CD14-positive monocyte (primary cell): Measurements from ENCODE around the gene SNX25. TPM values are rescaled to one million over a fixed set of nuclear protein-coding genes. Genes with fewer than 3 reads are reported as not detected.

Source experiments
- DNase-seq, 3 donors: peaks; one replicate each; pipeline ENCODE4 v3.0.0-alpha.2; 2011 to 2022
- H2AFZ ChIP-seq: 2 replicates; pipeline ENCODE4 v1.6.0; 2012; ENCODE audit warnings: mild to moderate bottlenecking, low read depth, low read length, inconsistent platforms; ENCODE audit not compliant: insufficient read depth, poor library complexity, severe bottlenecking
- H3K27ac ChIP-seq, 2 donors: 1 replicate in 1 of 2; 2 replicates in 1 of 2; pipeline ENCODE4 v1.5.1; 2012 to 2013; ENCODE audit warnings: low read length in 2 of 2, control low read depth in 1 of 2, inconsistent platforms in 1 of 2, low read depth in 1 of 2, mild to moderate bottlenecking in 1 of 2
- H3K27me3 ChIP-seq, 2 donors: one replicate each; pipeline versions ENCODE4 v1.6.0 to v1.6.1; 2011 to 2013; ENCODE audit warnings: low read length in 2 of 2; ENCODE audit not compliant: control insufficient read depth in 2 of 2, insufficient read depth in 2 of 2
- H3K36me3 ChIP-seq, 2 donors: replicated peaks in 1 of 2; 1 replicate in 1 of 2; 2 replicates in 1 of 2; pipeline versions ENCODE4 v1.5.1 to v1.6.1; 2012 to 2013; ENCODE audit warnings: low read length in 2 of 2, control low read depth in 1 of 2, inconsistent platforms in 1 of 2, mild to moderate bottlenecking in 1 of 2; ENCODE audit not compliant: insufficient read depth in 2 of 2, control insufficient read depth in 1 of 2
- H3K4me1 ChIP-seq, 2 donors: 1 replicate in 1 of 2; 2 replicates in 1 of 2; pipeline versions ENCODE4 v1.5.1 to v1.6.1; 2012 to 2013; ENCODE audit warnings: low read length in 2 of 2, control low read depth in 1 of 2, inconsistent platforms in 1 of 2, mild to moderate bottlenecking in 1 of 2, moderate library complexity in 1 of 2; ENCODE audit not compliant: insufficient read depth in 2 of 2, control insufficient read depth in 1 of 2
- H3K4me2 ChIP-seq: replicated peaks from 2 replicates; pipeline ENCODE3; 2012; ENCODE audit warnings: low read length, moderate library complexity, mild to moderate bottlenecking; ENCODE audit not compliant: poor library complexity, severe bottlenecking; ENCODE audit errors: extremely low read depth
- H3K4me3 ChIP-seq, 3 experiments: fragments of 200-600 bp in 1 of 3; sonication (generic) in 1 of 3; replicated peaks in 1 of 3; 1 replicate in 2 of 3; 2 replicates in 1 of 3; pipeline ENCODE4 v1.5.1; 2011 to 2013; ENCODE audit warnings: low read length in 3 of 3, mild to moderate bottlenecking in 3 of 3, control low read depth in 2 of 3, low read depth in 2 of 3, inconsistent platforms in 1 of 3, moderate library complexity in 1 of 3
- H3K79me2 ChIP-seq: 2 replicates; pipeline ENCODE4 v1.6.0; 2012; ENCODE audit warnings: mild to moderate bottlenecking, control low read depth, inconsistent platforms, low read length, moderate library complexity; ENCODE audit not compliant: insufficient read depth
- H3K9ac ChIP-seq: 2 replicates; pipeline ENCODE4 v1.6.0; 2017; ENCODE audit warnings: low read length, mild to moderate bottlenecking; ENCODE audit not compliant: insufficient read depth, poor library complexity, severe bottlenecking
- H3K9me3 ChIP-seq, 2 donors: replicated peaks in 1 of 2; 1 replicate in 1 of 2; 2 replicates in 1 of 2; pipeline versions ENCODE4 v1.5.1 to v1.6.1; 2012 to 2013; ENCODE audit warnings: low read length in 2 of 2, control low read depth in 1 of 2; ENCODE audit not compliant: control insufficient read depth in 1 of 2, insufficient read depth in 1 of 2
- H4K20me1 ChIP-seq: 2 replicates; pipeline ENCODE4 v1.6.0; 2012; ENCODE audit warnings: mild to moderate bottlenecking, low read length, control low read depth, moderate library complexity; ENCODE audit not compliant: insufficient read depth
- H3K27ac Mint-ChIP-seq, 7 donors: one replicate each; pipeline ENCODE4 v1.8.0; 2020; ENCODE audit warnings: mild to moderate bottlenecking in 7 of 7, mixed read lengths in 7 of 7, moderate library complexity in 6 of 7, inconsistent platforms in 2 of 7
- H3K27me3 Mint-ChIP-seq, 3 donors: one replicate each; pipeline ENCODE4 v1.8.0; 2021 to 2022; ENCODE audit warnings: low read depth in 3 of 3, mild to moderate bottlenecking in 3 of 3, mixed read lengths in 3 of 3, moderate library complexity in 3 of 3, inconsistent platforms in 1 of 3
- H3K36me3 Mint-ChIP-seq, 2 donors: one replicate each; pipeline ENCODE4 v1.8.0; 2020; ENCODE audit warnings: mixed read lengths in 2 of 2, inconsistent platforms in 1 of 2, mild to moderate bottlenecking in 1 of 2
- H3K4me1 Mint-ChIP-seq: one replicate; pipeline ENCODE4 v1.8.0; 2020; ENCODE audit warnings: mild to moderate bottlenecking, mixed read lengths
- H3K4me3 Mint-ChIP-seq, 2 donors: one replicate each; pipeline ENCODE4 v1.8.0; 2020; ENCODE audit warnings: mild to moderate bottlenecking in 2 of 2, mixed read lengths in 2 of 2, moderate library complexity in 1 of 2
- H3K9me3 Mint-ChIP-seq, 7 donors: one replicate each; pipeline ENCODE4 v1.8.0; 2020 to 2022; ENCODE audit warnings: mixed read lengths in 7 of 7, mild to moderate bottlenecking in 6 of 7, moderate library complexity in 6 of 7, inconsistent platforms in 2 of 7
- WGBS: methylation state at CpG from one replicate; pipeline ENCODE4 v1.1.5; 2013; ENCODE audit warnings: missing lambda C conversion rate; ENCODE audit not compliant: insufficient coverage; 5-methylcytosine and 5-hydroxymethylcytosine counted together
- intact Hi-C, 2 donors: fragments of 100-400 bp; cut with micrococcal nuclease; formaldehyde crosslinking; loops; one replicate each; pipeline versions ENCODE4 v1.15.0 to v1.15.1; 2023
- polyA plus RNA-seq, 3 donors: library from polyadenylated mRNA; depleted of rRNA in 1 of 3; unstranded in 2 of 3; stranded (reverse) in 1 of 3; fragments of 300-500 nt in 2 of 3; fragments of >200 nt in 1 of 3; fragmentation: Illumina TruSeq in 2 of 3; gene quantifications; 1 replicate in 2 of 3; 2 replicates in 1 of 3; pipeline ENCODE4 v1.2.3, GENCODE V29; 2012 to 2021
- TF ChIP-seq, protein P1 (sequence below): fragments of 200-600 bp; IDR thresholded peaks from one replicate; pipeline ENCODE4 v1.8.0; 2022; ENCODE audit warnings: antibody characterized with exemption, mild to moderate bottlenecking

The SNX25 gene
- polyA plus RNA-seq, 3 donors: 0.31 to 0.40 (median 0.36) TPM

DNA sequence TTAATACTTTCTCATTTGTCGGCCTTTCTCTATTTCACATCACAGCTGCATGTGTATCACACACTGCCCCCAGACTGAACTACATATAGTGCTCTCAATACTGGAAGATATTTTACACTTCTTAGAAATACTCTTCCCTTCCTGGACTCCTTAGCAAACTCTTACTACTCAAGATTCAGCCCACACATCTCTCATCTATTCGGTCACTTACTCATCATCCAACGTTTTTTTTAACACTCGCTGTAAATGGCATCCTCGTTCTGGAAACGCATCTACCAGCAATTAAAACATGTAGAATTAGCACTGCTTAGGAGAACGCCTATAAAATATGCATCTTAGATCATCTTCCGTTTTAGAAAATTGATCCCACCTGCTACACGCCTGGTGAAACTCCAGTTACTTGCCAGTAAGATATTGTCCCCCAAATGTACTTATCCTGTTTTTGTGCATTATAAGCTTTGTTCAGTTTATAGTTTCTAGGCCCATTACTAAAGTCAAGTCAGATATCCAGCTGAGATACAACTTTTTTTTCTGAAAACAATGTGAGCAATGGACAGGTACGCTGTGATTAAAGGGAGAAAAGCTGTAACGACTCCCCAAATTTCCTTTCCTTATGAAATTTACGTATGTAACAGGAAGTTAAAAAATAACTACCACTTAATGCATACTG is 185.3 kb downstream of the SNX25 start:
- Histone ChIP-seq H3K27me3 (peaks cover 0 to 8% of the 10 kb centered on the region in 2 donors), H3K79me2 (no peaks in the 10 kb centered on the region), H3K4me2 (peak overlapping the region; percentile 76), H4K20me1 (no peaks in the 10 kb centered on the region), H3K4me3 (peak overlapping the region; percentile 63 to 81 (median 81)), H3K9ac (no peak overlapping the region), H3K36me3 (peaks cover 5 to 10% of the 10 kb centered on the region in 2 donors), H3K27ac (no peak overlapping the region), H2AFZ (no peak overlapping the region), H3K9me3 (no peaks in the 10 kb centered on the region), H3K4me1 (peaks cover 17 to 19% of the 10 kb centered on the region in 2 donors)
- 71% methylated on average over 6 of the region's 12 CpGs for WGBS
- intact Hi-C loops: no loop called here
- Mint-ChIP-seq H3K9me3 (peaks cover 0 to 2% (median 0%) of the 10 kb centered on the region in 7 donors), H3K27me3 (peaks cover 11 to 17% (median 15%) of the 10 kb centered on the region in 3 donors), H3K4me1 (peaks cover 18% of the 10 kb centered on the region), H3K4me3 (peak overlapping the region; percentile 77 to 93), H3K27ac (no peak overlapping the region), H3K36me3 (peaks cover 9 to 22% of the 10 kb centered on the region in 2 donors)
- TF ChIP-seq, protein P1, sequence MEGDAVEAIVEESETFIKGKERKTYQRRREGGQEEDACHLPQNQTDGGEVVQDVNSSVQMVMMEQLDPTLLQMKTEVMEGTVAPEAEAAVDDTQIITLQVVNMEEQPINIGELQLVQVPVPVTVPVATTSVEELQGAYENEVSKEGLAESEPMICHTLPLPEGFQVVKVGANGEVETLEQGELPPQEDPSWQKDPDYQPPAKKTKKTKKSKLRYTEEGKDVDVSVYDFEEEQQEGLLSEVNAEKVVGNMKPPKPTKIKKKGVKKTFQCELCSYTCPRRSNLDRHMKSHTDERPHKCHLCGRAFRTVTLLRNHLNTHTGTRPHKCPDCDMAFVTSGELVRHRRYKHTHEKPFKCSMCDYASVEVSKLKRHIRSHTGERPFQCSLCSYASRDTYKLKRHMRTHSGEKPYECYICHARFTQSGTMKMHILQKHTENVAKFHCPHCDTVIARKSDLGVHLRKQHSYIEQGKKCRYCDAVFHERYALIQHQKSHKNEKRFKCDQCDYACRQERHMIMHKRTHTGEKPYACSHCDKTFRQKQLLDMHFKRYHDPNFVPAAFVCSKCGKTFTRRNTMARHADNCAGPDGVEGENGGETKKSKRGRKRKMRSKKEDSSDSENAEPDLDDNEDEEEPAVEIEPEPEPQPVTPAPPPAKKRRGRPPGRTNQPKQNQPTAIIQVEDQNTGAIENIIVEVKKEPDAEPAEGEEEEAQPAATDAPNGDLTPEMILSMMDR: no peak
- DNase-seq: no peak

DNA sequence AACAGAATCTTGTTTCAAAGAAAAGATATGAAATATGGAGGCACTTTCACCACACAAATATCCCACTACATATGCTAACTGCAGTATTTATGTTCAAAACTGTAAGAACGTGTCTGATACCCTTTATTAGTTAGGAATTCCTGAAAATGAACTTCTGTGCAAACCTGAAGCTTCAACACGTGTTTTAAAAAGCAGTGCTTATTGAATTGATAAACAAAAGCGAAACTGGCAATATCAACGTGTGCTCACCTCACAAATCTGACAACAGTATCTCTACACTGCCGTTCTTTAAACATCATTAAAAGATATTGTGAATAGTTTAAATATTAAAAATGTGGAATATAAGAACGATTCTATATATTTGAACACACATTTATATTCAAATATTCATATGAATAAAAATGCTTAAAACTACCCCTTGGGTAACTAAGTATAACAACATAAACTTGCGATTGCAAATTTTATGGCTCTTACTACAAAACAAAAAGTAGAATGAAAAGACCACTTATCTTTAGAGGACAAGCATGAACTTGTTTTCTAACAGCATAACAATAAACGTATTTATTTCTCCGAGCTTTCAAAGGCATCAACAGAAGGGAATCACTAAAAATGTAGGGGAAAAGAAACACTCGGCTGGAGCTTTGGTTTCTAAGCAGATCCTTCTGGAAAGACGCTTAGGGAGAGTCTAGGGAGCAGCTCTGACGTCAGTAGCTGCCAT is 186.0 kb downstream of the SNX25 start, which contains the start of gene LRP2BP:
TSS of gene LRP2BP (minus strand) at position 687 of the 718 bp plus-strand sequence. CDS start 17,738 bp downstream, outside the sequence.
- H3K9me3 Mint-ChIP-seq: peaks cover 0 to 2% (median 0%) of the 10 kb centered on the region in 7 donors
- intact Hi-C loops: no loop called here
- peak within 1 kb of the TSS; percentile 86 for H2AFZ ChIP-seq
- H3K36me3 ChIP-seq: peaks cover 10 to 17% of the 10 kb centered on the region in 2 donors
- H3K79me2 ChIP-seq: no peaks in the 10 kb centered on the region
- peak within 1 kb of the TSS; percentile 63 to 81 (median 81) for H3K4me3 ChIP-seq
- H3K27me3 ChIP-seq: peaks cover 0 to 8% of the 10 kb centered on the region in 2 donors
- 0% methylated on average over 3 of the region's 12 CpGs for WGBS
- H3K9me3 ChIP-seq: no peaks in the 10 kb centered on the region
- DNase-seq: no peak
- H3K27me3 Mint-ChIP-seq: peaks cover 11 to 17% (median 12%) of the 10 kb centered on the region in 3 donors
- H3K4me1 Mint-ChIP-seq: peaks cover 18% of the 10 kb centered on the region
- H3K4me2 ChIP-seq: peak within 1 kb of the TSS; percentile 76
- H3K4me3 Mint-ChIP-seq: peak within 1 kb of the TSS; percentile 77 to 93
- H4K20me1 ChIP-seq: no peaks in the 10 kb centered on the region
- peaks cover 17 to 19% of the 10 kb centered on the region in 2 donors for H3K4me1 ChIP-seq
- TF ChIP-seq, protein P1: no peak
- H3K27ac ChIP-seq: peak within 1 kb of the TSS; percentile 88 to 96
- H3K27ac Mint-ChIP-seq: peak within 1 kb of the TSS; percentile 82 to 96 (median 94)
- H3K9ac ChIP-seq: peak within 1 kb of the TSS; percentile 92
- peaks cover 16 to 28% of the 10 kb centered on the region in 2 donors for H3K36me3 Mint-ChIP-seq
